Endodermal cell (in vitro differentiated cells): Measurements from ENCODE around the gene ACYP2. TPM values are rescaled to one million over a fixed set of nuclear protein-coding genes. Genes with fewer than 3 reads are reported as not detected.
A peak's percentile ranks its signal among the peaks of the same experiment; 100 is the strongest.

Experiments
- DNase-seq: peaks from one replicate; pipeline ENCODE4 v3.0.0-alpha.2; 2017
- H3K27ac ChIP-seq: 2 replicates; pipeline ENCODE4 v1.5.1; 2013; ENCODE audit warnings: mild to moderate bottlenecking, low read depth, low read length, moderate library complexity
- H3K27me3 ChIP-seq: 2 replicates; pipeline ENCODE4 v1.6.1; 2013; ENCODE audit warnings: mild to moderate bottlenecking, low read length, moderate library complexity; ENCODE audit not compliant: insufficient read depth, control insufficient read depth, poor library complexity, severe bottlenecking
- H3K36me3 ChIP-seq: 2 replicates; pipeline ENCODE4 v1.7.0; 2013; ENCODE audit warnings: mild to moderate bottlenecking, low read length, moderate library complexity; ENCODE audit not compliant: control insufficient read depth, insufficient read depth
- H3K4me1 ChIP-seq: one replicate; pipeline ENCODE4 v1.7.0; 2013; ENCODE audit warnings: low read length; ENCODE audit not compliant: control insufficient read depth, insufficient read depth
- H3K4me3 ChIP-seq: 2 replicates; pipeline ENCODE4 v1.5.1; 2013; ENCODE audit warnings: mild to moderate bottlenecking, low read length, moderate library complexity
- H3K9ac ChIP-seq: 2 replicates; pipeline ENCODE4 v1.6.1; 2013; ENCODE audit warnings: mild to moderate bottlenecking, low read length, moderate library complexity; ENCODE audit not compliant: poor library complexity, severe bottlenecking; ENCODE audit errors: extremely low read depth
- H3K9me3 ChIP-seq: 2 replicates; pipeline ENCODE4 v1.6.1; 2013; ENCODE audit warnings: mild to moderate bottlenecking, low read length, moderate library complexity; ENCODE audit not compliant: control insufficient read depth
- H3K27ac Mint-ChIP-seq: 2 replicates; pipeline ENCODE4 v1.8.0; 2020; ENCODE audit warnings: mixed read lengths
- H3K27me3 Mint-ChIP-seq: 2 replicates; pipeline ENCODE4 v1.8.0; 2021; ENCODE audit warnings: mild to moderate bottlenecking, mixed read lengths; ENCODE audit not compliant: insufficient read depth
- H3K36me3 Mint-ChIP-seq: 2 replicates; pipeline ENCODE4 v1.8.0; 2020; ENCODE audit warnings: low read depth, mixed read lengths
- H3K4me1 Mint-ChIP-seq: 2 replicates; pipeline ENCODE4 v1.8.0; 2020; ENCODE audit warnings: mixed read lengths
- H3K4me3 Mint-ChIP-seq: 2 replicates; pipeline ENCODE4 v1.8.0; 2020; ENCODE audit warnings: mild to moderate bottlenecking, moderate library complexity, mixed read lengths
- H3K9me3 Mint-ChIP-seq: 2 replicates; pipeline ENCODE4 v1.8.0; 2020; ENCODE audit warnings: mild to moderate bottlenecking, mixed read lengths
- CTCF ChIP-seq: fragments of 200-600 bp; sonication (generic); conservative IDR thresholded peaks from 2 replicates; pipeline ENCODE4 v1.5.0; 2021; ENCODE audit warnings: antibody characterized with exemption, mild to moderate bottlenecking
- WGBS, 2 experiments: methylation state at CpG; one replicate each; pipeline versions ENCODE4 v1.1.5 to v1.1.7; 2013; ENCODE audit warnings: missing lambda C conversion rate in 2 of 2, mixed read lengths in 1 of 2; ENCODE audit not compliant: insufficient coverage in 1 of 2, insufficient read length in 1 of 2; 5-methylcytosine and 5-hydroxymethylcytosine counted together
- total RNA-seq, 2 donors: library from RNA; stranded (reverse); fragmentation: NEBNext Ultra II Directional in 1 of 2; extraction: Animal tissue kit (Norgen Biotek cat#: 25700) in 1 of 2; gene quantifications; 2 replicates in 1 of 2; 3 replicates in 1 of 2; pipeline ENCODE4 v1.2.1, GENCODE V29; 2021

The ACYP2 gene
- total RNA-seq, 2 donors from 2014 or later, result 7.4 to 8.6 TPM

- H3K9me3 Mint-ChIP-seq, result peaks cover 2% of the 10 kb centered on the region
- no peaks in the 10 kb centered on the region for H3K27me3 Mint-ChIP-seq
Observed at GRCh38 chr2:54204476-54204875, 89.1 kb downstream of the ACYP2 start.

GRCh38 chr2:54206596-54206995 lies 91.2 kb downstream of the ACYP2 start:
- H3K27ac Mint-ChIP-seq, result no peak overlapping the region
- no peaks in the 10 kb centered on the region for H3K27me3 ChIP-seq
- H3K4me3 Mint-ChIP-seq, result no peak overlapping the region
- no peak for DNase-seq
- no peak overlapping the region for H3K4me3 ChIP-seq
- no peak overlapping the region for H3K27ac ChIP-seq
- H3K4me1 Mint-ChIP-seq, result no peaks in the 10 kb centered on the region
- H3K9ac ChIP-seq, result no peak overlapping the region
- H3K9me3 ChIP-seq, result no peaks in the 10 kb centered on the region
- H3K36me3 ChIP-seq, result no peaks in the 10 kb centered on the region
- 83 to 85% methylated on average over 1 to 2 of the region's 2 CpGs for WGBS, 2 experiments
- peaks cover 2% of the 10 kb centered on the region for H3K9me3 Mint-ChIP-seq
- H3K36me3 Mint-ChIP-seq, result no peaks in the 10 kb centered on the region
- peak; percentile 76 for TF ChIP-seq CTCF
- no peaks in the 10 kb centered on the region for H3K27me3 Mint-ChIP-seq
- no peaks in the 10 kb centered on the region for H3K4me1 ChIP-seq

More at GRCh38 chr2:54204476-54204875, 89.1 kb downstream of the ACYP2 start:
- Histone ChIP-seq H3K36me3 (no peaks in the 10 kb centered on the region), H3K9ac (no peak overlapping the region), H3K4me3 (no peak overlapping the region), H3K27ac (no peak overlapping the region), H3K4me1 (no peaks in the 10 kb centered on the region), H3K9me3 (no peaks in the 10 kb centered on the region), H3K27me3 (no peaks in the 10 kb centered on the region)
- no peak overlapping the region for H3K27ac Mint-ChIP-seq
- H3K4me3 Mint-ChIP-seq, result no peak overlapping the region
- no peak for TF ChIP-seq CTCF
- 87 to 93% methylated on average over 2 of the region's 2 CpGs for WGBS, 2 experiments
- H3K36me3 Mint-ChIP-seq, result no peaks in the 10 kb centered on the region
- no peaks in the 10 kb centered on the region for H3K4me1 Mint-ChIP-seq
- no peak for DNase-seq

GRCh38 chr2:54207666-54208195 lies 92.3 kb downstream of the ACYP2 start:
- H3K4me1 Mint-ChIP-seq, result no peaks in the 10 kb centered on the region
- 91 to 97% methylated on average over 3 of the region's 3 CpGs for WGBS, 2 experiments
- Histone ChIP-seq H3K4me1 (no peaks in the 10 kb centered on the region), H3K4me3 (no peak overlapping the region), H3K9ac (no peak overlapping the region), H3K9me3 (no peaks in the 10 kb centered on the region), H3K36me3 (no peaks in the 10 kb centered on the region), H3K27me3 (no peaks in the 10 kb centered on the region), H3K27ac (no peak overlapping the region)
- no peaks in the 10 kb centered on the region for H3K27me3 Mint-ChIP-seq
- DNase-seq, result no peak
- H3K9me3 Mint-ChIP-seq, result peaks cover 2% of the 10 kb centered on the region
- no peak overlapping the region for H3K27ac Mint-ChIP-seq
- no peak overlapping the region for H3K4me3 Mint-ChIP-seq
- no peak for TF ChIP-seq CTCF
- no peaks in the 10 kb centered on the region for H3K36me3 Mint-ChIP-seq
